OCI-LY3 (cell line): ENCODE results near the gene LENG9.

ENCODE experiments used
- H2AFZ ChIP-seq: fragments of 200-600, 300-600 bp; shearing (Covaris generic); 2 replicates; pipeline ENCODE4 v1.6.0; 2014; ENCODE audit warnings: antibody characterized with exemption, low read depth, low read length
- H3K27ac ChIP-seq: fragments of 200-600, 300-600 bp; sonication (generic); 2 replicates; pipeline ENCODE4 v1.5.1; 2014; ENCODE audit warnings: mild to moderate bottlenecking, low read length, moderate library complexity, mixed read lengths
- H3K27me3 ChIP-seq: fragments of 200-600, 300-600 bp; sonication (generic); 2 replicates; pipeline ENCODE4 v1.6.1; 2014; ENCODE audit warnings: low read depth, low read length, mixed read lengths
- H3K36me3 ChIP-seq: fragments of 200-600, 300-600 bp; sonication (generic); replicated peaks from 2 replicates; pipeline ENCODE3; 2014; ENCODE audit warnings: low read depth, low read length, mixed read lengths
- H3K4me1 ChIP-seq: fragments of 300-600, 200-600 bp; sonication (generic); 2 replicates; pipeline ENCODE4 v1.6.1; 2014; ENCODE audit warnings: low read length, mixed read lengths
- H3K4me2 ChIP-seq: fragments of 200-600, 300-600 bp; sonication (generic); 2 replicates; pipeline ENCODE4 v1.6.1; 2014; ENCODE audit warnings: low read length, mixed read lengths
- H3K4me3 ChIP-seq: fragments of 300-600, 200-600 bp; sonication (generic); 2 replicates; pipeline ENCODE4 v1.5.1; 2014; ENCODE audit warnings: antibody characterized with exemption, mild to moderate bottlenecking, low read length, moderate library complexity
- H3K79me2 ChIP-seq: fragments of 300-600, 200-600 bp; shearing (Covaris generic); 2 replicates; pipeline ENCODE4 v1.6.1; 2014; ENCODE audit warnings: mild to moderate bottlenecking, low read length, mixed read lengths
- H3K9ac ChIP-seq: fragments of 300-600, 200-600 bp; shearing (Covaris generic); 2 replicates; pipeline ENCODE4 v1.6.0; 2014; ENCODE audit warnings: mild to moderate bottlenecking, low read length, moderate library complexity
- H3K9me3 ChIP-seq: fragments of 200-600, 300-600 bp; shearing (Covaris generic); 2 replicates; pipeline ENCODE4 v1.6.1; 2014; ENCODE audit warnings: low read length, mixed read lengths; ENCODE audit not compliant: insufficient read depth
- H4K20me1 ChIP-seq: fragments of 200-600, 300-600 bp; sonication (generic); 2 replicates; pipeline ENCODE4 v1.6.1; 2016; ENCODE audit warnings: low read length, mixed read lengths; ENCODE audit not compliant: insufficient read depth
- EZH2phosphoT487 ChIP-seq: fragments of 200-600 bp; shearing (Covaris generic); IDR thresholded peaks from 2 replicates; pipeline ENCODE4 v1.6.1; 2018; ENCODE audit warnings: antibody characterized with exemption, mixed run types, low read depth
- TF ChIP-seq, protein P1 (sequence below): fragments of 200-600, 300-600 bp; sonication (generic); IDR thresholded peaks from 2 replicates; pipeline ENCODE4 v1.5.1; 2014; ENCODE audit warnings: antibody characterized with exemption, low read length, low read depth

The LENG9 gene

DNA sequence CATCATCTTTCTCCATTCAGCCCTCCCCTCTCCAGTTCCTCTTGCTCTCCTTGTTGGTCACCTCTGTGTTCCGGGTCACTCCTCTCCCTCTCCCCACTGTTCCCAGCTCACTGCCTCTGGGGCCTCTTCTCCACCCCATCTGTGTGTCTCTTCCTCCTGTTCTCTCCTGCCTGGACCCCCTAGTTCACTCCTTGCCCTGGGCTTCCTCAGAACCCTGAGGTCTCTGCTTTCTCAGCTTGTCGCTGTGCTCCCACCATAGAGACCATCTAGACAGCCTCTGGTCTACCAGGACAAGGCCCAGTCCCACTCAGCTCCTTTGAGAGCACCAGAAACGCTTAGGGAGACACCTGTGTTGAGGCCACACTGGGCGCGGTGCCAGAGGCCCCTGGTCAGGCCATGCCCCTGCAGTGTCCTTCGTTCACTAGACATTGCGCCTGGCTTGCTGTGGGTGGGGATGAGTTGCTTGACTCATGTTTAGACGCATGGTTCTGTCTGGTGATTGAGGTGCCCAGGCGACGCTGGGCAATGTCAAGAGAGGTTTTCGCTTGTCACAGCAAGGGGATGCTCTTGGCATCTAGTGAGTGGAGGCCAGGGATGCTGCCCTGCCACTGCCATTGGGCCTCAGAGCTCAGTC lies 4.8 kb downstream of the LENG9 start:
- peaks cover 22% of the 10 kb centered on the region; the same call in 1 of the 2 replicates for H3K79me2 ChIP-seq
- no peaks in the 10 kb centered on the region for H3K27me3 ChIP-seq
- H3K9ac ChIP-seq: no peak overlapping the region
- no peaks in the 10 kb centered on the region for H3K9me3 ChIP-seq
- H3K4me2 ChIP-seq: no peak overlapping the region
- peaks cover 3% of the 10 kb centered on the region for H3K4me1 ChIP-seq
- peaks cover 81% of the 10 kb centered on the region for H3K36me3 ChIP-seq
- H4K20me1 ChIP-seq: peaks cover 41% of the 10 kb centered on the region
- H2AFZ ChIP-seq: no peak overlapping the region
- TF ChIP-seq EZH2phosphoT487: no peak
- TF ChIP-seq, protein P1, sequence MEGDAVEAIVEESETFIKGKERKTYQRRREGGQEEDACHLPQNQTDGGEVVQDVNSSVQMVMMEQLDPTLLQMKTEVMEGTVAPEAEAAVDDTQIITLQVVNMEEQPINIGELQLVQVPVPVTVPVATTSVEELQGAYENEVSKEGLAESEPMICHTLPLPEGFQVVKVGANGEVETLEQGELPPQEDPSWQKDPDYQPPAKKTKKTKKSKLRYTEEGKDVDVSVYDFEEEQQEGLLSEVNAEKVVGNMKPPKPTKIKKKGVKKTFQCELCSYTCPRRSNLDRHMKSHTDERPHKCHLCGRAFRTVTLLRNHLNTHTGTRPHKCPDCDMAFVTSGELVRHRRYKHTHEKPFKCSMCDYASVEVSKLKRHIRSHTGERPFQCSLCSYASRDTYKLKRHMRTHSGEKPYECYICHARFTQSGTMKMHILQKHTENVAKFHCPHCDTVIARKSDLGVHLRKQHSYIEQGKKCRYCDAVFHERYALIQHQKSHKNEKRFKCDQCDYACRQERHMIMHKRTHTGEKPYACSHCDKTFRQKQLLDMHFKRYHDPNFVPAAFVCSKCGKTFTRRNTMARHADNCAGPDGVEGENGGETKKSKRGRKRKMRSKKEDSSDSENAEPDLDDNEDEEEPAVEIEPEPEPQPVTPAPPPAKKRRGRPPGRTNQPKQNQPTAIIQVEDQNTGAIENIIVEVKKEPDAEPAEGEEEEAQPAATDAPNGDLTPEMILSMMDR: no peak
- no peak overlapping the region for H3K4me3 ChIP-seq
- no peak overlapping the region for H3K27ac ChIP-seq

DNA sequence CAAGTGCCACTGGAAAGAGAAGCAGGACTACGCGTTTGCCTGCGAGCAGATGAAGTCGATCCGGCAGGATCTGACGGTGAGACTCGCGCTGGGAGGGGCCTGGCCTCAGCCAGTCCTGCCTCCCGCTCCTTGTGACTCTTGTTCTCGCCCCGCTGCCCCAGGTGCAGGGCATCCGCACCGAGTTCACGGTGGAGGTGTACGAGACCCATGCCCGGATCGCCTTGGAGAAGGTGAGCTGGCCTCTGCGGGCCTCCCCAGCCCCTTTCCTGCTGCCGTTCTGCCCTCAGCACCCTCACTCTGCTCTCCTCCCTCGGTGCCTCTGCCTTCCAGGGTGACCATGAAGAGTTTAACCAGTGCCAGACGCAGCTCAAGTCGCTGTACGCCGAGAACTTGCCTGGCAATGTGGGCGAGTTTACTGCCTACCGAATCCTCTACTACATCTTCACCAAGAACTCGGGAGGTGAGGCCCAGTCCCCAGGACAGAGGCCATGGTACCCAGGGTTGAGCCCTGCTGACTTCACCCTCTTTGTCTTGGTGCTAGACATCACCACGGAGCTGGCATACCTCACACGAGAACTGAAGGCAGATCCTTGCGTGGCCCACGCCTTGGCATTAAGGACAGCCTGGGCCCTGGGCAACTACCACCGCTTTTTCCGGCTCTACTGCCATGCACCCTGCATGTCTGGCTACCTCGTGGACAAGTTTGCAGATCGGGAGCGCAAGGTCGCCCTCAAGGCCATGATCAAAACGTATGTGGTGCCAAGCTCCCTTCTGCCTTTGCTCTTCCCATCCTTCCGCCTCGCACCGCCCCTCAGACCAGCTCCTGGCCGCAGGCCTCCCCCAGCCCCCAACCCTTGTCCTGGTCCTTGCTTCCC lies 5.6 kb downstream of the LENG9 start:
- Histone ChIP-seq H3K79me2 (peaks cover 28% of the 10 kb centered on the region), H3K36me3 (peaks cover 83% of the 10 kb centered on the region), H3K9me3 (no peaks in the 10 kb centered on the region), H3K9ac (no peak overlapping the region), H4K20me1 (peaks cover 48% of the 10 kb centered on the region), H3K27me3 (no peaks in the 10 kb centered on the region), H3K4me3 (no peak overlapping the region), H3K4me1 (no peaks in the 10 kb centered on the region), H3K4me2 (no peak overlapping the region), H2AFZ (no peak overlapping the region), H3K27ac (no peak overlapping the region)
- TF ChIP-seq EZH2phosphoT487: no peak
- TF ChIP-seq, protein P1: no peak

DNA sequence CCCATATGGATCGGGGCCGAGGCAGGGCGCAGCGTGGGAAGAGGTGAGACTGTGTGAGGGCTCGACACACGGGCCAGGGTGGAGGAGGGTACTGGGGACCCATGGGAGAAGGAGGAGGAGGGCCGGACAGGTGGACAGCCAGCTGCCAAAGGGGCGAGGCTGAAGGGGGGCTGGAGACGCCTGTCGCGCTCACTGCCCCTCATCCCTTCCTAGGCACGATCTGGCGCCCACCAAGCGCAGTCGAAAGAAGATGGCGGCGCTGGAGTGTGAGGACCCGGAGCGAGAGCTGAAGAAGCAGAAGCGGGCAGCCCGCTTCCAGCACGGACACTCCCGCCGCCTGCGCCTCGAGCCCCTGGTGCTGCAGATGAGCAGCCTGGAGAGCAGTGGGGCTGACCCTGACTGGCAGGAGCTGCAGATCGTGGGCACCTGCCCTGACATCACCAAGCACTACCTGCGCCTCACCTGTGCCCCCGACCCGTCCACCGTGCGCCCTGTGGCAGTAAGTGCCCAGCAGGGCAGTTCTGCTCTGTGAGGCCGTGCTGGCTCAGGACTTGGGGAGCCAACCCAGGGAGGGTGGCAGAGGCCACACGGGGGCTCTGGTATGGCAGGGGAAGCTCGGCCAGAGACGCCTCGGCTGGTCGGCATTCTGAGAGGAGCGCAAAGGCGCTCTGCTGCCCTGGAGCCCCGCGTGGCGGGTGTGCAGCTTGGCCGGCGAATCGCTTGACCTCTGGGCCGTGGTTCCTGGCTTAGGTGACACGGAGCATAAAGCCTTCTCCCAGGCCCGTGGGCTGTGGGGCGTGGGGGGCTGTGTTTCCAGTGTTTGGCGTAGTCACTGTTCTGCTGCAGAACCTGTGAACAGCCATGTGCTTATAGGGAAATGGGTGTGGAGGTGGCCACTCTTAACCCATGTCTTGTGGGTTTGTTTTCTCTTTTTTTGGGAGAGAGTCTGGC lies 6.9 kb downstream of the LENG9 start:
- Histone ChIP-seq H3K9me3 (no peaks in the 10 kb centered on the region), H3K4me2 (no peak overlapping the region), H4K20me1 (peaks cover 53% of the 10 kb centered on the region), H2AFZ (no peak overlapping the region), H3K4me1 (no peaks in the 10 kb centered on the region), H3K4me3 (no peak overlapping the region), H3K79me2 (peaks cover 41% of the 10 kb centered on the region), H3K36me3 (peaks cover 88% of the 10 kb centered on the region), H3K27me3 (no peaks in the 10 kb centered on the region), H3K9ac (no peak overlapping the region), H3K27ac (no peak overlapping the region)
- TF ChIP-seq, protein P1: no peak
- TF ChIP-seq EZH2phosphoT487: no peak
